H1 (cell line): ENCODE results near the gene NBEA. TPM values are rescaled to one million over a fixed set of nuclear protein-coding genes. Genes with fewer than 3 reads are reported as not detected.

Source experiments
- CTCF ChIA-PET: fragments of 300-600 bp; sonication (Branson Sonifier 250); formaldehyde crosslinking; loops from one replicate; lab custom pipeline; 2021; ENCODE audit not compliant: partially characterized antibody; lab: Charles Lee
- POLR2A ChIA-PET: fragments of 300-600 bp; sonication (Branson Sonifier 250); formaldehyde crosslinking; loops from one replicate; lab custom pipeline; 2021; ENCODE audit warnings: inconsistent platforms; ENCODE audit not compliant: partially characterized antibody; lab: Charles Lee
- DNase-seq, 2 experiments: peaks; one replicate each; pipeline versions ENCODE4 v3.0.0 to v3.0.0-alpha.2; 2010 to 2022; ENCODE audit warnings: low spot score in 2 of 2, low read depth in 1 of 2, mixed read lengths in 1 of 2
- FAIRE-seq: peaks from 2 replicates; lab custom pipeline; 2011; peaks lifted over from hg19 to GRCh38; lab: Jason Lieb, UNC
- H2AFZ ChIP-seq: 2 replicates; pipeline ENCODE4 v1.8.1; 2012; ENCODE audit warnings: low read length, inconsistent platforms
- H2AK5ac ChIP-seq: 2 replicates; pipeline ENCODE4 v1.6.1; 2013; ENCODE audit warnings: low read depth, low read length
- H2BK120ac ChIP-seq: replicated peaks from 2 replicates; pipeline ENCODE3; 2013; ENCODE audit warnings: low read depth, low read length, inconsistent platforms
- H2BK12ac ChIP-seq: 2 replicates; pipeline ENCODE4 v1.6.1; 2013; ENCODE audit warnings: low read depth, low read length
- H2BK15ac ChIP-seq: 2 replicates; pipeline ENCODE4 v1.6.1; 2013; ENCODE audit warnings: low read length
- H2BK20ac ChIP-seq: 2 replicates; pipeline ENCODE4 v1.6.1; 2013; ENCODE audit warnings: low read length
- H2BK5ac ChIP-seq: 2 replicates; pipeline ENCODE4 v1.6.1; 2013; ENCODE audit warnings: low read depth, low read length
- H3K14ac ChIP-seq: 2 replicates; pipeline ENCODE4 v1.6.1; 2013; ENCODE audit warnings: inconsistent platforms; ENCODE audit not compliant: insufficient read length
- H3K18ac ChIP-seq: 2 replicates; pipeline ENCODE4 v1.6.1; 2013; ENCODE audit warnings: low read length; ENCODE audit errors: extremely low read depth
- H3K23ac ChIP-seq: 2 replicates; pipeline ENCODE4 v1.6.1; 2013; ENCODE audit warnings: inconsistent platforms; ENCODE audit not compliant: insufficient read length
- H3K23me2 ChIP-seq: 2 replicates; pipeline ENCODE4 v1.6.1; 2013; ENCODE audit warnings: low read depth, low read length
- H3K27ac ChIP-seq: 2 replicates; pipeline ENCODE4 v1.6.1; 2011; ENCODE audit warnings: low read depth, low read length, inconsistent platforms
- H3K27me3 ChIP-seq, 4 experiments: replicated peaks in 1 of 4; 1 replicate in 1 of 4; 2 replicates in 3 of 4; pipeline versions ENCODE4 v1.6.1 to v1.8.1; 2011 to 2013; ENCODE audit warnings: low read length in 3 of 4, mild to moderate bottlenecking in 3 of 4, inconsistent platforms in 2 of 4, mixed read lengths in 2 of 4, moderate library complexity in 1 of 4; ENCODE audit not compliant: control insufficient read depth in 3 of 4, insufficient read depth in 3 of 4; ENCODE audit errors: extremely low read depth in 1 of 4
- H3K36me3 ChIP-seq, 4 experiments: 2 replicates each; pipeline versions ENCODE4 v1.6.1 to v1.8.1; 2011 to 2013; ENCODE audit warnings: mild to moderate bottlenecking in 4 of 4, low read length in 3 of 4, moderate library complexity in 2 of 4, control low read depth in 1 of 4, inconsistent platforms in 1 of 4; ENCODE audit not compliant: insufficient read depth in 4 of 4, control insufficient read depth in 2 of 4
- H3K4ac ChIP-seq: replicated peaks from 2 replicates; pipeline ENCODE3; 2013; ENCODE audit warnings: low read length, low read depth, mixed read lengths, inconsistent platforms; ENCODE audit not compliant: insufficient read length
- H3K4me1 ChIP-seq, 4 experiments: replicated peaks in 1 of 4; 1 replicate in 1 of 4; 2 replicates in 3 of 4; pipeline versions ENCODE4 v1.6.1 to v1.8.1; 2011 to 2013; ENCODE audit warnings: low read length in 3 of 4, inconsistent platforms in 2 of 4, mixed read lengths in 1 of 4; ENCODE audit not compliant: insufficient read depth in 4 of 4, control insufficient read depth in 3 of 4
- H3K4me2 ChIP-seq, 2 experiments: 2 replicates each; pipeline versions ENCODE4 v1.6.1 to v1.8.1; 2011 to 2013; ENCODE audit warnings: low read depth in 2 of 2, low read length in 2 of 2, control low read depth in 1 of 2, inconsistent platforms in 1 of 2, mild to moderate bottlenecking in 1 of 2; ENCODE audit not compliant: insufficient read depth in 1 of 2
- H3K4me3 ChIP-seq, 4 experiments: fragments of 200-600, 300-600 bp in 1 of 4; sonication (generic), shearing (Covaris generic), sonication (Bioruptor Twin) in 1 of 4; 2 replicates each; pipeline versions ENCODE4 v1.5.1 to v1.8.1; 2011 to 2016; ENCODE audit warnings: low read length in 4 of 4, low read depth in 3 of 4, control low read depth in 2 of 4, inconsistent platforms in 2 of 4, mild to moderate bottlenecking in 2 of 4, mixed read lengths in 1 of 4, moderate library complexity in 1 of 4; ENCODE audit not compliant: insufficient read depth in 2 of 4; ENCODE audit errors: extremely low read depth in 1 of 4
- H3K56ac ChIP-seq: replicated peaks from 2 replicates; pipeline ENCODE3; 2013; ENCODE audit warnings: low read depth, mild to moderate bottlenecking, mixed read lengths, low read length, inconsistent platforms; ENCODE audit not compliant: insufficient read length
- H3K79me1 ChIP-seq: 2 replicates; pipeline ENCODE4 v1.6.1; 2013; ENCODE audit warnings: low read depth, low read length, control low read depth
- H3K79me2 ChIP-seq, 2 experiments: 2 replicates each; pipeline versions ENCODE4 v1.6.1 to v1.8.1; 2012 to 2013; ENCODE audit warnings: low read length in 2 of 2, mild to moderate bottlenecking in 2 of 2, inconsistent platforms in 1 of 2; ENCODE audit not compliant: insufficient read depth in 2 of 2, control insufficient read depth in 1 of 2
- H3K9ac ChIP-seq, 4 experiments: replicated peaks in 1 of 4; 1 replicate in 1 of 4; 2 replicates in 3 of 4; pipeline versions ENCODE4 v1.6.1 to v1.8.1; 2011 to 2013; ENCODE audit warnings: low read depth in 3 of 4, low read length in 3 of 4, control low read depth in 2 of 4, mild to moderate bottlenecking in 2 of 4, moderate library complexity in 2 of 4, inconsistent platforms in 1 of 4; ENCODE audit errors: extremely low read depth in 1 of 4
- H3K9me3 ChIP-seq, 2 experiments: 2 replicates each; pipeline versions ENCODE4 v1.6.1 to v1.8.1; 2012 to 2013; ENCODE audit warnings: mild to moderate bottlenecking in 2 of 2, moderate library complexity in 2 of 2, control low read depth in 1 of 2, inconsistent platforms in 1 of 2, low read depth in 1 of 2, low read length in 1 of 2, mixed read lengths in 1 of 2; ENCODE audit not compliant: insufficient read depth in 2 of 2
- H4K20me1 ChIP-seq, 2 experiments: replicated peaks in 1 of 2; 2 replicates each; pipeline versions ENCODE3 to v1.8.1; 2011 to 2013; ENCODE audit warnings: inconsistent platforms in 2 of 2, low read length in 2 of 2, mild to moderate bottlenecking in 1 of 2; ENCODE audit not compliant: insufficient read depth in 2 of 2, control insufficient read depth in 1 of 2
- H4K5ac ChIP-seq: 2 replicates; pipeline ENCODE4 v1.6.1; 2013; ENCODE audit warnings: low read length, low read depth, mixed read lengths, inconsistent platforms; ENCODE audit not compliant: insufficient read length
- H4K8ac ChIP-seq: 2 replicates; pipeline ENCODE4 v1.8.0; 2013; ENCODE audit warnings: mild to moderate bottlenecking, moderate library complexity, low read length, inconsistent platforms; ENCODE audit not compliant: insufficient read depth; ENCODE audit errors: extremely low read depth
- H4K91ac ChIP-seq: replicated peaks from 2 replicates; pipeline ENCODE3; 2013; ENCODE audit warnings: low read length, mixed read lengths, inconsistent platforms; ENCODE audit not compliant: insufficient read length
- HDAC2 ChIP-seq, 2 experiments: fragments of 300-600 bp in 1 of 2; sonication (generic) in 1 of 2; IDR thresholded peaks; 2 replicates each; pipeline ENCODE4 v1.6.1; 2011 to 2012; ENCODE audit warnings: low read depth in 2 of 2, low read length in 2 of 2, mild to moderate bottlenecking in 2 of 2, moderate library complexity in 2 of 2, borderline replicate concordance in 1 of 2, inconsistent platforms in 1 of 2
- RBBP5 ChIP-seq: IDR thresholded peaks from 2 replicates; pipeline ENCODE4 v1.7.1; 2012; ENCODE audit warnings: low read depth, mild to moderate bottlenecking, inconsistent platforms, low read length, moderate library complexity, borderline replicate concordance
- SIN3A ChIP-seq, 2 experiments: IDR thresholded peaks in 1 of 2; conservative IDR thresholded peaks in 1 of 2; 2 replicates each; pipeline ENCODE4 v1.6.1; 2011 to 2012; ENCODE audit warnings: low read length in 2 of 2, improper control_type of control experiment in 1 of 2, low read depth in 1 of 2, mild to moderate bottlenecking in 1 of 2
- TEAD4 ChIP-seq: IDR thresholded peaks from 2 replicates; pipeline ENCODE4 v1.6.1; 2012; ENCODE audit warnings: low read depth, low read length, inconsistent platforms, mixed read lengths
- WGBS, 2 experiments: shearing (Covaris generic) in 1 of 2; methylation state at CpG; one replicate each; pipeline versions ENCODE4 v1.1.6 to v1.1.7; 2013 to 2015; ENCODE audit warnings: low lambda C conversion rate in 2 of 2, mixed read lengths in 2 of 2, inconsistent platforms in 1 of 2, low coverage in 1 of 2, missing lambda C conversion rate in 1 of 2; ENCODE audit not compliant: insufficient replicate concordance in 2 of 2, insufficient coverage in 1 of 2, insufficient read length in 1 of 2; ENCODE audit errors: extremely low coverage in 1 of 2, missing lambda C conversion rate in 1 of 2; 5-methylcytosine and 5-hydroxymethylcytosine counted together
- polyA plus RNA-seq, 7 experiments: library from polyadenylated mRNA; depleted of rRNA in 3 of 7; stranded (reverse) in 5 of 7; unstranded in 2 of 7; fragments of >200 nt in 5 of 7; fragments of 200-250 nt in 2 of 7; gene quantifications; 1 replicate in 5 of 7; 2 replicates in 1 of 7; 4 replicates in 1 of 7; pipeline versions ENCODE4 v1.2.1 to v1.2.3, GENCODE V29; 2011 to 2013; ENCODE audit warnings: missing spikeins in 2 of 7, mixed read lengths in 2 of 7
- total RNA-seq: library from RNA; stranded (reverse); fragmentation: NEBNext Ultra II Directional; extraction: Animal tissue kit (Norgen Biotek cat#: 25700); gene quantifications from 2 replicates; pipeline ENCODE4 v1.2.1, GENCODE V29; 2021

Gene NBEA
- total and polyA plus RNA-seq, 2 of the 8 experiments (the other 6 are each of a cell fraction or from before 2014, with no cell fraction given) = 14.2 to 21.5 TPM

- Histone ChIP-seq H3K9ac (no peak overlapping the region), H4K20me1 (no peaks in the 10 kb centered on the region), H3K56ac (no peak overlapping the region), H3K27ac (no peak overlapping the region), H4K8ac (no peak overlapping the region), H3K4ac (no peak overlapping the region), H2BK12ac (no peak overlapping the region), H2BK20ac (no peak overlapping the region), H3K4me2 (no peak overlapping the region), H3K36me3 (no peaks in the 10 kb centered on the region), H3K79me1 (no peaks in the 10 kb centered on the region), H4K5ac (no peak overlapping the region), H2AK5ac (no peak overlapping the region), H3K18ac (no peak overlapping the region), H3K23me2 (no peaks in the 10 kb centered on the region), H2BK120ac (no peak overlapping the region), H3K4me3 (no peak overlapping the region), H3K27me3 (no peaks in the 10 kb centered on the region), H4K91ac (no peak overlapping the region), H3K14ac (no peak overlapping the region), H2BK5ac (no peak overlapping the region), H3K79me2 (no peaks in the 10 kb centered on the region), H3K4me1 (no peaks in the 10 kb centered on the region), H3K23ac (no peak overlapping the region), H2BK15ac (no peak overlapping the region), H2AFZ (no peak overlapping the region), H3K9me3 (no peaks in the 10 kb centered on the region)
- FAIRE-seq = no peak
- POLR2A ChIA-PET = no interaction called here
- no peak for DNase-seq
- no peak for TF ChIP-seq TEAD4
- TF ChIP-seq RBBP5 = no peak
- no peak for TF ChIP-seq HDAC2 (IDR thresholded peaks at IDR 0.05; ENCODE audit: borderline replicate concordance in 1 of 2, low read depth in 2 of 2, low read length in 2 of 2)
- TF ChIP-seq SIN3A (conservative IDR thresholded peaks at IDR 0.05 in 1 of 2, IDR thresholded peaks at IDR 0.05 in 1 of 2; ENCODE audit: low read depth in 1 of 2, low read length in 2 of 2) = no peak
- 91% methylated on average over 5 of the region's 5 CpGs; no CpG with 5 or more reads in 1 of the 2 experiments for WGBS, 2 experiments
- CTCF ChIA-PET = no interaction called here
Observed at GRCh38 chr13:35055705-35056104, 113.6 kb downstream of the NBEA start.
